ENCODE data around the gene NUPR1.

DNA sequence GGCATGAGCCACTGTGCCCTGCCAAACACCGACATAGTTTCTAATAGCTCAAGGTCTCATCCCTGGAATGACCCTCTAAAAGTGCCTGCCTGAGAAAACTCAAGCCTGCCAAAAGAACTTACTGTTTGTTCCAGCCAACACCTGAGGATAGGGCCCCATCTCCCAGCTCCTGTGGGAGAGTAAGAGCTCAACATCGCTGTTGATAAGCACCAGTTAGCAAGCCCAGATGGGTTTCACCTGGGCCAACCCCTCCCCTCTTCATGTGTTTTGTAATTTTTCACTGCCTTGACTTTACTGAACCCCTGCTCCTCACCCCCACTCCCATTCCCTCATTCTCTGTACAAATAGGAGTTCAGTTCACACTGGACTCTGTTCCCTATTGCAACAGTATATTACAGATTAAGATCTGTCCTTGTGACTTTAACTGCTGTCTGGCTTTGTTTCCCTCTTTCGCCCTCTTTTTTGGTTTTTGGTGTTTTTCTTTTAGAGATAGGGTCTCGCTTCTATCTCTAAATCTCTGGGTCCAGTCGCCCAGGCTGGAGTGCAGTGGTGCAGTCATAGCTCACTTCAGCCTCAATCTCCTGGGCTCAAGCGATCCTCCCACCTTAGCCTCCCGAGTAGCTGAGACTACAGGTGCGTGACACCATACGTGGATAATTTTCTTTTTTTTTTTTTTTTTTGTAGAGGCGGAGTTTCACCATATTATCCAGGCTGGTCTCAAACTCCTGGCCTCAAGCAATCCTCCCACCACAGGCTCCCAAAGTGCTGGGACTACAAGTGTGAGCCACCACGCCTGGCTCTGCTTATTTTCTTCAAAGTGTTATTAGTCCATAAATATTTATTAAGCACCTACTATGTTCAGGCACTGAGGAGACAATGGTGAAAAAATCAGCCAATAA, 12.3 kb downstream of the NUPR1 start:
- TF ChIP-seq, protein P1, sequence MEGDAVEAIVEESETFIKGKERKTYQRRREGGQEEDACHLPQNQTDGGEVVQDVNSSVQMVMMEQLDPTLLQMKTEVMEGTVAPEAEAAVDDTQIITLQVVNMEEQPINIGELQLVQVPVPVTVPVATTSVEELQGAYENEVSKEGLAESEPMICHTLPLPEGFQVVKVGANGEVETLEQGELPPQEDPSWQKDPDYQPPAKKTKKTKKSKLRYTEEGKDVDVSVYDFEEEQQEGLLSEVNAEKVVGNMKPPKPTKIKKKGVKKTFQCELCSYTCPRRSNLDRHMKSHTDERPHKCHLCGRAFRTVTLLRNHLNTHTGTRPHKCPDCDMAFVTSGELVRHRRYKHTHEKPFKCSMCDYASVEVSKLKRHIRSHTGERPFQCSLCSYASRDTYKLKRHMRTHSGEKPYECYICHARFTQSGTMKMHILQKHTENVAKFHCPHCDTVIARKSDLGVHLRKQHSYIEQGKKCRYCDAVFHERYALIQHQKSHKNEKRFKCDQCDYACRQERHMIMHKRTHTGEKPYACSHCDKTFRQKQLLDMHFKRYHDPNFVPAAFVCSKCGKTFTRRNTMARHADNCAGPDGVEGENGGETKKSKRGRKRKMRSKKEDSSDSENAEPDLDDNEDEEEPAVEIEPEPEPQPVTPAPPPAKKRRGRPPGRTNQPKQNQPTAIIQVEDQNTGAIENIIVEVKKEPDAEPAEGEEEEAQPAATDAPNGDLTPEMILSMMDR (IDR thresholded peaks at IDR 0.05; ENCODE audit: insufficient read depth, low read length), result no peak
- TF ChIP-seq POLR2AphosphoS5 (IDR thresholded peaks at IDR 0.05; ENCODE audit: low read depth) (no peak), GABPA (IDR thresholded peaks at IDR 0.05; ENCODE audit: low read depth) (no peak), SPI1 (IDR thresholded peaks at IDR 0.05; ENCODE audit: borderline replicate concordance, low read depth) (no peak)
- TF ChIP-seq, protein P2, sequence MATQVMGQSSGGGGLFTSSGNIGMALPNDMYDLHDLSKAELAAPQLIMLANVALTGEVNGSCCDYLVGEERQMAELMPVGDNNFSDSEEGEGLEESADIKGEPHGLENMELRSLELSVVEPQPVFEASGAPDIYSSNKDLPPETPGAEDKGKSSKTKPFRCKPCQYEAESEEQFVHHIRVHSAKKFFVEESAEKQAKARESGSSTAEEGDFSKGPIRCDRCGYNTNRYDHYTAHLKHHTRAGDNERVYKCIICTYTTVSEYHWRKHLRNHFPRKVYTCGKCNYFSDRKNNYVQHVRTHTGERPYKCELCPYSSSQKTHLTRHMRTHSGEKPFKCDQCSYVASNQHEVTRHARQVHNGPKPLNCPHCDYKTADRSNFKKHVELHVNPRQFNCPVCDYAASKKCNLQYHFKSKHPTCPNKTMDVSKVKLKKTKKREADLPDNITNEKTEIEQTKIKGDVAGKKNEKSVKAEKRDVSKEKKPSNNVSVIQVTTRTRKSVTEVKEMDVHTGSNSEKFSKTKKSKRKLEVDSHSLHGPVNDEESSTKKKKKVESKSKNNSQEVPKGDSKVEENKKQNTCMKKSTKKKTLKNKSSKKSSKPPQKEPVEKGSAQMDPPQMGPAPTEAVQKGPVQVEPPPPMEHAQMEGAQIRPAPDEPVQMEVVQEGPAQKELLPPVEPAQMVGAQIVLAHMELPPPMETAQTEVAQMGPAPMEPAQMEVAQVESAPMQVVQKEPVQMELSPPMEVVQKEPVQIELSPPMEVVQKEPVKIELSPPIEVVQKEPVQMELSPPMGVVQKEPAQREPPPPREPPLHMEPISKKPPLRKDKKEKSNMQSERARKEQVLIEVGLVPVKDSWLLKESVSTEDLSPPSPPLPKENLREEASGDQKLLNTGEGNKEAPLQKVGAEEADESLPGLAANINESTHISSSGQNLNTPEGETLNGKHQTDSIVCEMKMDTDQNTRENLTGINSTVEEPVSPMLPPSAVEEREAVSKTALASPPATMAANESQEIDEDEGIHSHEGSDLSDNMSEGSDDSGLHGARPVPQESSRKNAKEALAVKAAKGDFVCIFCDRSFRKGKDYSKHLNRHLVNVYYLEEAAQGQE (IDR thresholded peaks at IDR 0.05; ENCODE audit: insufficient replicate concordance, low read depth), result no peak

All from HL-60 (cell line).